ENCODE measurements around the gene CAMK2D.

- TF ChIP-seq EZH2 (IDR thresholded peaks at IDR 0.05), result no peak
- no peak for TF ChIP-seq POLR2AphosphoS5 (IDR thresholded peaks at IDR 0.05; ENCODE audit: borderline replicate concordance, low read depth, low read length)
- no peak for TF ChIP-seq FOXP2 (optimal IDR thresholded peaks at IDR 0.05; ENCODE audit: control extremely low read depth, extremely low read length, insufficient read depth)
These were observed 259.1 kb downstream of the CAMK2D start for GRCh38 chr4:113502476-113502875.
